Measurements from ENCODE around the gene MEGF11.
A peak's percentile ranks its signal among the peaks of the same experiment; 100 is the strongest.
"Not testable (repeated sequence)": the region's sequence is repeated elsewhere in the genome, so short reads cannot be mapped to it uniquely, and the experiment has no call there.

Gene MEGF11

DNA sequence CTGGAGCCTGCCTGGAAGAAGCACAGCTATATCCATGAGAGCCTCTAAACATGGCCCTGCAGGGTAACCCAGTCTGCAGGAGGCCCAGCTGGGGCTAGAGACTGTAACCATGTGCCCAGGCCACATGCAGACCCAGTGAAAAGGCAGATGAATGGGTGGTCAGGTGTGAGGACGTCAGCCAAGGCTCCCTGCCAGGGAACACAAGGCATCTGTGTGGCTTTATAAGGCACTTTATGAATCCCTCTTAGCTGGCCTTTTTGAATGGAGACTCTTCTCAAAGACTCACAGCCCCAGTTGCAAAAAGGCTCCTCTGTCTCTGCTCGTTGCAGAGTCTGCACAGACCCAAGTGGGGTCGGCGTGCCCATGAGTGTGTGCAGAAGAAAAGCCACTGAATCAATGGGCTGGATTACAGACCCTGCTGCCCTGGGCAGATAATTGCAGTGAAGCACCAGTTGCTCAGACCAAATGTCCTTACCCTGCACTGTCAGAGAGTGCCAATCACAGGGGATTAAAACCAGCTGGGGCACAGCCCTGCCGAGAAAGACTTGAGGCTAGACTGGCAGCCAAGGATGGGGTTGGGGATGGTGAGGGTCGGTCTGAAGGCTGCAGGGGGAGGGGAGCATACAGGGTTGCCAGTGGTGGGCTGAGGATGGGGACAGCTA, 230.1 kb downstream of the MEGF11 start:
- DNase-seq, result no peak

GRCh38 chr15:66022163-66022525, 231.4 kb downstream of the MEGF11 start:
- DNase-seq, result no peak

DNA sequence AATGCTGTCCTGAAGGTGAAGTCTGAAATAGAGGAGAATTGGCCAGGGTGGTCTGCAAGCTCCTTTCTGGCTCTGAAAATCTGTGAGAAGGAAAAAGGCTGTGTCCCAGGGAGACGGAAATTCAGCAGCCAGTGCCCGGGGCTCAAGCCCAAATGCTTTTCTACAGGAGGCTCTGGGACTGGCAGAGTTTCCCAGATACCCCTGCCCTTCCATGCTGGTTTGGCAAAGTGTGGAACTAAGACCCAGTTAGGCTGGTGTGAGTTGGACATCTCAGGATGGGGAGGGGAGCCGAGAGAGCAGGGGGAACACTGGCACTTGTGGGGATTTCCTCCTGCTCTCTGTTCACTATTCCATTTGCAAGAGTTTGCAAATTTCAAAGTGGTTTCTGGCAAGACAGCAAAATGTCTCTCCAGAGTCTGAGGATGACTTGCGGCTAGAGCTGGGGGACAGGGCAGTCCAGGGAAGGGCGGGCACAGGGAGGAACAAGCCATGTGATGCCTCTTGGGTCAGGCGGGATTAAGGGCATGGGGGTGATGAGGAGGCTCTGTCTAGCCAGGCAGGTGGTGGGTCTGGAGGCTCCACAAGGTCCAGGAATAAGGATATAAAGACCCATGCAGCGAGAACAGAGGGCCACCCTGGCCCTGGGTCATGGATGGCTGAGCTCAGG, 231.9 kb downstream of the MEGF11 start:
- no peak for DNase-seq

- DNase-seq, result no peak
These were observed 233.6 kb downstream of the MEGF11 start for GRCh38 chr15:66019826-66020398.

DNA sequence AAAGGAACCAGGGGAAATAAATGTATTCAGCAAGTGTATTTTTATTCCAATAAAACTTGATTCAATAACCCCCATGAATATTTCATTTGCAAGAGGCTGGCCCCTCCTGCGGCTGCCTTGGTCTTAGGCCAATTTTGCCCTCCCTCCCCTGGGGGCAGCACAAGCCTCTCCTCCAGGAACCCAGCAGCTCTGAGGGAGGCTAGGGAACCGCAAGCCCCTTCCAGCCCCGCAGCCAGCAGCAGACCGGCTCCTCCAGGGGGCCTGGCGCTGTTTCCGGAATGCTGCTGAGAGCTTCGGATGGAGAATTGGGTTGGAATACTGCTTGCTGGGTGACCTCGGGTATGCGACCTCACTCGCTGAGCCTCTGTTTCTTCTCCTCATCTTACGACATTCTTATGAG, 234.2 kb downstream of the MEGF11 start:
- no peak for DNase-seq

GRCh38 chr15:66018488-66018797, 235.1 kb downstream of the MEGF11 start:
- DNase-seq, result no peak

- DNase-seq, result no peak
These were observed 235.6 kb downstream of the MEGF11 start for GRCh38 chr15:66017792-66018487.

GRCh38 chr15:66017000-66017399, 236.6 kb downstream of the MEGF11 start:
- DNase-seq, result no peak

GRCh38 chr15:66016199-66016598, 237.4 kb downstream of the MEGF11 start:
- DNase-seq, result no peak

- DNase-seq, result peak; percentile 83
These were observed 238.8 kb downstream of the MEGF11 start for GRCh38 chr15:66014635-66015182.

GRCh38 chr15:66014022-66014421, 239.5 kb downstream of the MEGF11 start:
- no peak for DNase-seq

DNA sequence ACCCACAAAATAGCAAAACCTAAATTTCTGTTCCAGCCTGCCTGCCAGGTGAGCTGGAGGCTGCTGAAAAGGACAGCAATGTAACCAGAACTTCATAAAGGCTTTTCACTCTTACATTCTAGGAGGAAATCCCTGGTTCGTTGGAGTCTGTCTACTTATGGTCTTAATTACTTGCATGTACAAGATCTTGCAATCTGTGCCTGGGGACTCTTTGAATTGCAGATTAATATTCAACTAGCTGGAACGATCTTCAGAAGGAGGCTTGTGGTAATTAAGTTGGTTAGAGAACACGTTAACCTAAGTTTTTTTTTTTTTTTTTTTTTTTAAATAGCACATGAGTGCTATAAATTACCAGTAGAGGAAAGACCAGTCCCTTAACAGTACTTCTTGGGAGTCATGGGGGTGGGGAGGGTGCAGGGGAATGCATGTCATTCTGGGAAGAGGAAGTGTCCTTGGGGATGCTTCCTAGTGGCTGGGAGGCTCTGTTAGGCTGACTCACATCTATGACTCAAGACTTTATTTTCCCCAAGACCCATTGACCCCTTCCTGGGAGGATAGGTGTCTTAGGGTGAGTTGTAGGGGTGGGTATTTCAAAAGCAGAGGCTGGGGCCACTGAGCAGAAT, 244.5 kb downstream of the MEGF11 start:
- DNase-seq, result peak; percentile 53

GRCh38 chr15:66007663-66008262, 245.8 kb downstream of the MEGF11 start:
- peak; percentile 35 for DNase-seq

DNA sequence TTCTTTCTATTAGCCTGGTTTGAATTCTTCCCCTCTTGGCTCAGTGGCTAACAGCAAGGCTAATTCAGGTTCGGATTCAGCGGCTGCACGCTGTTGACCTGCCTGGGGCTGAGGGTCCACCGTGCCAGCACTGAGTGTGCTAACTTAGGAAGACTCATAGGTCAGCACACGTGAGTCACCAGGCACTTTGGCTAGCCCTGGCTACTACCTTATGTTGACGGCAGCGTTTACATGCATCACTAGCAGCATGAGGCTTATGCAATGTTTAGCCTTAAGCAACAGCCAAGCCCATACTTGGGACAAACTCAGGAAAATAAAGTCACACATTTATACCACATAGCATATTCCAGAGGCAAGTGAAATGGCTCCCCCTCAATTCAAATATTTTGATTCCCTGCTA, 246.6 kb downstream of the MEGF11 start:
- no peak for DNase-seq

DNA sequence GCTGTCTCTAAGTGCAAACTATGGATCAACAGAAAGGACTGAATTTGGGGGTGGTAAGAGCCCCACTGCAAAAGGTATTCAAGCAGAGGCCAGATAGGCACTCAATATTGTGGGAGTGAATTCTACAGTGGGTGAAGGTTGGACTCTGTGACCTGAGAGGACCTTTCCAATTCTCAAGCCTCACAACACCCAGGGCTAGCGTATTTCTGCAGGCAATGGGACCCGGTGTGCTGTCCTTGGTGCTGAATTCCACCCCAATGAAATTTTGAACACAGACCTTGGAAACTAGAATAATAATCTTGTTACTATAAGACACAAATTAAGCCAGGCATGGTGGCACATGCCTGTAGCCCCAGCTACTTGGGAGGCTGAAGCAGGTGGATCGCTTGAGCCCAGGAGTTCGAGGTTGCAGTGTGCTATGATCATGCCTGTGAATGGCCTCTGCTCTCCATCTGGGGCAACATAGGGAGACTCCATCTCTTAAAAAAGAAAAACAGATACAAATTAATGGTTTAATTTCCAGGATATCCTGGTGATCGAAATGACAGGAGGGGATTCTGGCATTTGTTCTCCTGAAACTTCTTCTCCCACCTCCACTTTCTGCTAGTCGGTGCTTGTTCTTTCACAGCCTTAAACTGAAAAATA, 248.8 kb downstream of the MEGF11 start:
- peak; percentile 7 for DNase-seq

DNA sequence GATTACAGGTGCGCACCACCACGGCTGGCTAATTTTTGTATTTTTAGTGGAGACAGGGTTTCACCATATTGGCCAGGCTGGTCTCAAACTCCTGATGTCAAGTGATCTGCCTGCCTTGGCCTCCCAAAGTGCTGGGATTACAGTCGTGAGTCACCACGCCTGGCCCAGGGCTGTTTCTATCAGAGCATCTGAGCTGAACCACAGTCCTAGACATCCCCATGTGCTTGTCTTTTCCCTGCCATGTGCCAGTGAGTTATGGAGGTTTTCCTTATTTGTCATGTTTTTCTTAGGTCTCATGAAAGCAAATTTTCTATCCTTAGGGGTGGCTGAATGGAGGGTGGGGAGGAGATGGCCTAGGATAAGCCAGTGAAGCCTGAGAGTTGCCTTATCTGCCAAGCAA, 250.4 kb downstream of the MEGF11 start:
- not testable (repeated sequence) for DNase-seq

DNA sequence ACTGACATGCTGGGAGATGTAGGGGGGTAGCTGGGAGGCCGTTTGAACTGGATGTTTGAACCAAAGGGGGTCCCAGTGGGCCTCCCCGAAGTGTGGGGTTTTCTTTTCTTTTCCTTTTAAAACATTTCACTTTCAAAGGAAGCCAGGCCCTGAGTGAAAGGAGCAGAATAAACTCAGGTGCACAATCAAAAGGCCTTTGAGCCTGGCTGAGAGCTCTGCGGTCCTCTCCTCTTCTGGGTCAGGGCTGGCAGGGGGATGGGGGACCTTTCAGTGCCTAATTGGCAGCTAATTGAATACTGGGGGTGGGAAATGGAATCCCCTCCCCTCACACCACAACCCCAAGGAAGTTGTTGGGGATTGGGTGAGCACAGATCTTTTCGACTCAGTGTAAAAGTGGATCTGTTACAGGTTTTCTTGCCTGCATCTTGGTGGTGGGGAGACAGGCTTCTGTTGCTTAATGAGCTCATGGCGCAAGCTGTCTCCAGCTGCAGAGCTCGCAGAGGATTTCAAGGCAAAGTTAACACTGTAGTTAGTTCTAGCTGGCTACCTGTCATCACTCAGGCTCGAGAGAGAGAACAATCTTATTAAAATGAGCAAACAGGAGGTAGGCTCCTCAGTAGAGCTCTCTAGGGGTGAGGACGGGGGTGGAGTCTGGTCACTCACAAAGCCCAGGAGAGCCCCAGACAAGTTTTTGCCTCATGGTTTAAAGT, 251.7 kb downstream of the MEGF11 start:
- no peak for DNase-seq

GRCh38 chr15:66001042-66001441, 252.5 kb downstream of the MEGF11 start:
- DNase-seq, result no peak

GRCh38 chr15:65998486-65998885, 255.1 kb downstream of the MEGF11 start:
- no peak for DNase-seq

DNA sequence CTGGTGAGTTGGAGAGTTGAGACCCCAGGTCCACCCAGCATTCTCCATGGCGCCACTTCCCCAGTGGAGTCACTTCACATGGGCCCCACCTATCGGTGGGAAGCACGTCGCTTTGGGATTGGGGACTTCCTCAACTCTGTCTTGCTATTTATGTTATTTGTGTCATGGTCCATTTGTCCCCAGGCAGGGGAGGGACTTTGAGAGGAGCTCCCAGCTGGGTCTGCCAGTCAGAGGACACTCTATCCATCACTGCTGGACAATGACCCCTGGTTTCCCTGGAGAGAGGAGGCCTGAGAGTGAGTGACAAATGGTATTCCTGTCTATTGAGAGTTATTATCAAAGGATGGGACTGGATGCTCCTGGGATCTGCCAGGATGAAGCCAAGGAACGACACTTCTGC, 256.6 kb downstream of the MEGF11 start:
- no peak for DNase-seq

- DNase-seq, result no peak
These were observed 258.7 kb downstream of the MEGF11 start for GRCh38 chr15:65994832-65995231.

GRCh38 chr15:65993762-65994161, 259.8 kb downstream of the MEGF11 start:
- no peak for DNase-seq
